GM10266 (cell line): ENCODE results near the gene GPR137B.

Source experiments
- DNase-seq: peaks from one replicate; pipeline ENCODE4 v3.0.0; 2012; ENCODE audit errors: extremely low spot score
- TF ChIP-seq, protein P1 (sequence below): IDR thresholded peaks from 2 replicates; pipeline ENCODE4 v1.5.1; 2012; ENCODE audit warnings: mild to moderate bottlenecking, low read depth; ENCODE audit not compliant: control insufficient read depth, insufficient read depth; ENCODE audit errors: missing control alignments

The GPR137B gene

DNA sequence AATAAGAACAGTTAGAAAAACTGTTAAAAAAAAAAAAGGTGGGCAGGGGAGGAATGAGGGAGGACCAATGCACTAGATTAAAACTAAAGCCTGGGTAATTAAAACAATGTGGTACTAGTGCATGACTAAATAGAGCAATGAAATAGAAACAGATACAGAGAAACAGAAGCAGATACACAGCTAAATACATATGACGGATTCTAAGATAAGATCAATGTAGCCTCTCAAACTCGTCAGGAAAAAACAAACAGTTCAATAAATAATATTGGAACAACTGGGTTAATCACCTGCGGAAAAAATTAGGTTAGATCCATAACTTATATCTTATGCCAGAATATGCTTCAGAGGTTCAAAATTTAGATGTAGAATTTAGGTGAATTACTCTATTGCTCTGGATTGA, 71.2 kb downstream of the GPR137B start:
- TF ChIP-seq, protein P1, sequence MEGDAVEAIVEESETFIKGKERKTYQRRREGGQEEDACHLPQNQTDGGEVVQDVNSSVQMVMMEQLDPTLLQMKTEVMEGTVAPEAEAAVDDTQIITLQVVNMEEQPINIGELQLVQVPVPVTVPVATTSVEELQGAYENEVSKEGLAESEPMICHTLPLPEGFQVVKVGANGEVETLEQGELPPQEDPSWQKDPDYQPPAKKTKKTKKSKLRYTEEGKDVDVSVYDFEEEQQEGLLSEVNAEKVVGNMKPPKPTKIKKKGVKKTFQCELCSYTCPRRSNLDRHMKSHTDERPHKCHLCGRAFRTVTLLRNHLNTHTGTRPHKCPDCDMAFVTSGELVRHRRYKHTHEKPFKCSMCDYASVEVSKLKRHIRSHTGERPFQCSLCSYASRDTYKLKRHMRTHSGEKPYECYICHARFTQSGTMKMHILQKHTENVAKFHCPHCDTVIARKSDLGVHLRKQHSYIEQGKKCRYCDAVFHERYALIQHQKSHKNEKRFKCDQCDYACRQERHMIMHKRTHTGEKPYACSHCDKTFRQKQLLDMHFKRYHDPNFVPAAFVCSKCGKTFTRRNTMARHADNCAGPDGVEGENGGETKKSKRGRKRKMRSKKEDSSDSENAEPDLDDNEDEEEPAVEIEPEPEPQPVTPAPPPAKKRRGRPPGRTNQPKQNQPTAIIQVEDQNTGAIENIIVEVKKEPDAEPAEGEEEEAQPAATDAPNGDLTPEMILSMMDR, result no peak
- DNase-seq, result no peak

- TF ChIP-seq, protein P1, result no peak
Measured at GRCh38 chr1:236214761-236215160, 72.4 kb downstream of the GPR137B start.

DNA sequence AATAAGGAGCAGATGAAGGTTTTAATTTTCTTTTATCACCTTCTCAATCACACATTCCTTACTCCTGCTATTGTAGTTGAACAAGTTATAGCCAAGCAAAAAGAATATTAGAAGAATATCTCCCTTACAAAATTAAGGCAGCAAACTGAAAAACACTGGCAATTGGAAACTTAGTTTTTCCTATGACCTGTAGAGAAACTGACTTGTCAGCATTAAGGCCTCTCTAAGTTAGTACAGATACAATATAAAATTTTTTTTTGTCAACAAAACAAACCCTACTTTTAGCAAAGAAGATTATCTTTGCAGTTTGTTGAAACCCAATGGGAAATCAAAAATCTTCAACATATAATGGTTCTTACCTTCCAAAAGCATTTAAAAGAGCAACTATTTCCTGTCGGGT, 78.1 kb downstream of the GPR137B start:
- DNase-seq, result no peak
- TF ChIP-seq, protein P1, result no peak

More at GRCh38 chr1:236214761-236215160, 72.4 kb downstream of the GPR137B start:
- DNase-seq, result no peak

GRCh38 chr1:236222632-236223031, 80.3 kb downstream of the GPR137B start:
- TF ChIP-seq, protein P1, result no peak
- DNase-seq, result no peak

DNA sequence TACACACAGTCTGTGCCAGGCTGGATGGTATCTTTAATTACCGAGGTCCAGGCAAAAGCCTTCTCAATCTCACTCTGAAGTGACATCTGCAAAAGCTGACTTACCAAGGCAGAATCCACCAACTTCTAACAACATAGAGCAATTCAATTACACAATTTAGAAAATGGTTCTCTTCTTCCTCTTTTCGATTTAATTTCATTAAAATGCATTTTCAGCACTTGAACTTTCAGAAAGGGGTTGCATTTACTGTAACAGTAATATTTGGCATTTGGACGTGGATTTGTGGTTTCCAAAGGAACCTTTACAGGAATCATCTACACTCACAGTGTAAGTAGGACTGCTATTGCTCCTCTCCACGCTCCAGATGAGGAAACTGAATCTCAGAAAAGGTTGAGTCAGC, 86.1 kb downstream of the GPR137B start:
- no peak for DNase-seq
- TF ChIP-seq, protein P1, result no peak

- no peak for DNase-seq
- TF ChIP-seq, protein P1, result no peak
Measured at GRCh38 chr1:236235116-236235515, 92.8 kb downstream of the GPR137B start.

DNA sequence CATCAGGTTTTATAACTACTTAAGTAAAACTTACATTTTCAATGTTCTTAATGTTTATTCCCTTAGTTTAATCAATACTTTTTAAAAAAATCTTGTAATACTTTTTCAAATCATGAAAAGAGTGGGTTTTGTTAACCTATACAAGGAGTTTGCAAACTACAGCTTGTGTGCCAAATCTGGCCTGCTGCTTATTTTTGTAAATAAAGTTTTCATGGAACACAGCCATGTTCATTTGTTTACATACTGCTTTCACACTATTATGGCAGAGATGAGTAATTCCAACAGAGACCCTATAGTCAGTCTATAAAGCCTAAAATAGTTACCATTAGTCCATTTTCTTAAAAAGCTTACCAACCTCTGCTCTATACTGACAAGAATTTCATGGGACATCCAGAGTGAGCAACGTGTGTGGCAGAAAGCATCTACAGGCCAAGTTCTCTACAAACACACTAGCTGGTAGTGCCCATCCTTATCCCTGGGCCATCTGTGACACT, 96.8 kb downstream of the GPR137B start:
- DNase-seq, result no peak
- TF ChIP-seq, protein P1, result no peak
